Keratinocyte (primary cell): ENCODE data around the gene YAP1.

Experiments used
- CTCF ChIP-seq, 3 experiments: IDR thresholded peaks in 1 of 3; conservative IDR thresholded peaks in 1 of 3; optimal IDR thresholded peaks in 1 of 3; 2 replicates in 2 of 3; 3 replicates in 1 of 3; pipeline versions ENCODE3 to v1.5.1; 2011; ENCODE audit warnings: low read length in 3 of 3, mild to moderate bottlenecking in 3 of 3, moderate library complexity in 2 of 3, control low read depth in 1 of 3, inconsistent platforms in 1 of 3; ENCODE audit not compliant: insufficient read depth in 2 of 3; ENCODE audit errors: extremely low read depth in 1 of 3
- EZH2 ChIP-seq: IDR thresholded peaks from one replicate; pipeline ENCODE4 v1.6.1; 2012; ENCODE audit warnings: inconsistent platforms, mild to moderate bottlenecking, low read length, moderate library complexity

- TF ChIP-seq CTCF (optimal IDR thresholded peaks at IDR 0.05 in 1 of 3, IDR thresholded peaks at IDR 0.05 in 1 of 3, conservative IDR thresholded peaks at IDR 0.05 in 1 of 3; ENCODE audit: extremely low read depth in 1 of 3, insufficient read depth in 2 of 3, low read length in 3 of 3) (no peak), EZH2 (no peak)
Observed at GRCh38 chr11:102099755-102100154, 10.5 kb upstream of the YAP1 start.
